ENCODE data around the gene TMEM92. TPM values are rescaled to one million over a fixed set of nuclear protein-coding genes. Genes with fewer than 3 reads are reported as not detected.

TMEM92 gene
- total and polyA plus RNA-seq, 7 donors, result 0.01 to 0.07 TPM; not detected in 5

DNA sequence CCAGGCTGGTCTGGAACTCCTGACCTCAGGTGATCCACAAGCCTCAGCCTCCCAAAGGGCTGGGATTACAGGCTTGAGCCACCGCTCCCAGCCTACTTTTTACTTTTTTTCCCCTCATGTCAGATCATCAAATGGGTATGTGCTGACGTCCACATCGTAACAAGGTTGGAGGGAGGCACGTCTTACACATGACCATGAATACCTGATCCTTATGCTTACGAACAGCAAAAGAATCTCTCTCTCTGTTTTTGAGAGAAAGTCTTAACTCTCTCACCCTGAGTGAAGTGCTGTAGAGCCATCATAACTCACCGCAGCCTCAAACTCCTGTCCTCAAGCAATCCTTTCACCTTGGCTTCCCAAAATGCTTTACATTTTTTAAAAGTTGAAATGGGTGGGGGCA lies 29.5 kb upstream of the TMEM92 start:
- no peaks in the 10 kb centered on the region for H3K4me1 ChIP-seq
- TF ChIP-seq, protein P1, sequence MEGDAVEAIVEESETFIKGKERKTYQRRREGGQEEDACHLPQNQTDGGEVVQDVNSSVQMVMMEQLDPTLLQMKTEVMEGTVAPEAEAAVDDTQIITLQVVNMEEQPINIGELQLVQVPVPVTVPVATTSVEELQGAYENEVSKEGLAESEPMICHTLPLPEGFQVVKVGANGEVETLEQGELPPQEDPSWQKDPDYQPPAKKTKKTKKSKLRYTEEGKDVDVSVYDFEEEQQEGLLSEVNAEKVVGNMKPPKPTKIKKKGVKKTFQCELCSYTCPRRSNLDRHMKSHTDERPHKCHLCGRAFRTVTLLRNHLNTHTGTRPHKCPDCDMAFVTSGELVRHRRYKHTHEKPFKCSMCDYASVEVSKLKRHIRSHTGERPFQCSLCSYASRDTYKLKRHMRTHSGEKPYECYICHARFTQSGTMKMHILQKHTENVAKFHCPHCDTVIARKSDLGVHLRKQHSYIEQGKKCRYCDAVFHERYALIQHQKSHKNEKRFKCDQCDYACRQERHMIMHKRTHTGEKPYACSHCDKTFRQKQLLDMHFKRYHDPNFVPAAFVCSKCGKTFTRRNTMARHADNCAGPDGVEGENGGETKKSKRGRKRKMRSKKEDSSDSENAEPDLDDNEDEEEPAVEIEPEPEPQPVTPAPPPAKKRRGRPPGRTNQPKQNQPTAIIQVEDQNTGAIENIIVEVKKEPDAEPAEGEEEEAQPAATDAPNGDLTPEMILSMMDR (IDR thresholded peaks at IDR 0.05), result no peak
- no peak for DNase-seq
- 80% methylated on average over 6 of the region's 6 CpGs for WGBS, 3 donors
- intact Hi-C loops (cut with DNase I), result no loop called here
- H3K4me3 ChIP-seq, result no peak overlapping the region
- H3K27me3 ChIP-seq (ENCODE audit: insufficient read depth in 3 of 3, low read length in 2 of 3), result peaks cover 0 to 15% (median 0%) of the 10 kb centered on the region in 3 donors
- no peaks in the 10 kb centered on the region for H3K36me3 ChIP-seq (ENCODE audit: insufficient read depth in 1 of 2, low read depth in 1 of 2)
- ATAC-seq, result no peak
- no peaks in the 10 kb centered on the region for H3K9me3 ChIP-seq
- no peak overlapping the region for H3K27ac ChIP-seq

DNA sequence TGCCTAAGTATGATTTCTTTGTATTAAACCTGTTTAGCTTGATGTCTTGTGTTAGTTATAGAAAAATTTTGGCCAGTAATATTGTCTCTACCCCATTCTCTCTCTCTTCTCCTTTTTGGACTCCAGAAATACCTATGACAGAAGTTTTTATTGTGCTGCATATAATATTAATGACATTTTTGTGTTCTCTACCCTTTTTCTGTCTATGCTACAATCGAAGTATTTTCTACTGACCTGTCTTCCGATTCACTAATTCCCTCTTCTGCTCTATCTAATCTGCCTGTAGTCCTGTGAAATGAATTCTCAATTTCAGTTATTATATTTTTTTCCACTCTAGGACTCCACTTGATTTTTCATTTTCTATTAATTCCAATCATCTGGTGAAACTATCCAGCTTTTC lies 26.0 kb upstream of the TMEM92 start:
- TF ChIP-seq, protein P1 (IDR thresholded peaks at IDR 0.05), result no peak
- Histone ChIP-seq H3K36me3 (ENCODE audit: insufficient read depth in 1 of 2, low read depth in 1 of 2) (no peaks in the 10 kb centered on the region), H3K27ac (no peak overlapping the region), H3K4me3 (no peak overlapping the region), H3K9me3 (no peaks in the 10 kb centered on the region), H3K27me3 (ENCODE audit: insufficient read depth in 3 of 3, low read length in 2 of 3) (peaks cover 0 to 17% (median 0%) of the 10 kb centered on the region in 3 donors), H3K4me1 (no peaks in the 10 kb centered on the region)
- intact Hi-C loops (cut with DNase I), result no loop called here
- DNase-seq (no peak), ATAC-seq (no peak)
- WGBS, 3 donors, result 72 to 99% (median 73%) methylated on average over 2 of the region's 2 CpGs

DNA sequence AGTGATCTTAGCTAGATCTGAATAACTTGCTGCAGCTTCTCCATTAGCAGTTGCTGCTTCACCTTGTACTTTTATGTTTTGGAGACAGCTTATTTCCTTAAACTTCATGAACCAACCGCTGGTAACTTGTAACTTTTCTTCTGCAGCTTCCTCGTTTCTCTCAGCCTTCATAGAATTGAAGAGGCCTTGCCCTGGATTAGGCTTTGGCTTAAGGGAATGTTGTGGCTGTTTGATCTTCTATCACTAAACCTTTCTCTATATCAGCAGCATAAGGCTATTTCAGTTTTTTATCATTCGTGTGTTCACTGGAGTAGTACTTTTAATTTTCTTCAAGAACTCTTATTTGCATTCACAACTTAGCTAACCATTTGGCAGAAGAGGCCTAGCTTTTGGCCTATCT lies 21.5 kb upstream of the TMEM92 start:
- ATAC-seq (no peak), DNase-seq (no peak)
- intact Hi-C loops (cut with DNase I), result no loop called here
- H3K4me3 ChIP-seq, result no peak overlapping the region
- WGBS, 3 donors, result 77 to 78% (median 78%) methylated on average over 3 of the region's 3 CpGs
- peaks cover 0 to 17% (median 0%) of the 10 kb centered on the region in 3 donors for H3K27me3 ChIP-seq (ENCODE audit: insufficient read depth in 3 of 3, low read length in 2 of 3)
- no peaks in the 10 kb centered on the region for H3K36me3 ChIP-seq (ENCODE audit: insufficient read depth in 1 of 2, low read depth in 1 of 2)
- no peak overlapping the region for H3K27ac ChIP-seq
- H3K9me3 ChIP-seq, result no peaks in the 10 kb centered on the region
- TF ChIP-seq, protein P1 (IDR thresholded peaks at IDR 0.05), result no peak
- no peaks in the 10 kb centered on the region for H3K4me1 ChIP-seq

DNA sequence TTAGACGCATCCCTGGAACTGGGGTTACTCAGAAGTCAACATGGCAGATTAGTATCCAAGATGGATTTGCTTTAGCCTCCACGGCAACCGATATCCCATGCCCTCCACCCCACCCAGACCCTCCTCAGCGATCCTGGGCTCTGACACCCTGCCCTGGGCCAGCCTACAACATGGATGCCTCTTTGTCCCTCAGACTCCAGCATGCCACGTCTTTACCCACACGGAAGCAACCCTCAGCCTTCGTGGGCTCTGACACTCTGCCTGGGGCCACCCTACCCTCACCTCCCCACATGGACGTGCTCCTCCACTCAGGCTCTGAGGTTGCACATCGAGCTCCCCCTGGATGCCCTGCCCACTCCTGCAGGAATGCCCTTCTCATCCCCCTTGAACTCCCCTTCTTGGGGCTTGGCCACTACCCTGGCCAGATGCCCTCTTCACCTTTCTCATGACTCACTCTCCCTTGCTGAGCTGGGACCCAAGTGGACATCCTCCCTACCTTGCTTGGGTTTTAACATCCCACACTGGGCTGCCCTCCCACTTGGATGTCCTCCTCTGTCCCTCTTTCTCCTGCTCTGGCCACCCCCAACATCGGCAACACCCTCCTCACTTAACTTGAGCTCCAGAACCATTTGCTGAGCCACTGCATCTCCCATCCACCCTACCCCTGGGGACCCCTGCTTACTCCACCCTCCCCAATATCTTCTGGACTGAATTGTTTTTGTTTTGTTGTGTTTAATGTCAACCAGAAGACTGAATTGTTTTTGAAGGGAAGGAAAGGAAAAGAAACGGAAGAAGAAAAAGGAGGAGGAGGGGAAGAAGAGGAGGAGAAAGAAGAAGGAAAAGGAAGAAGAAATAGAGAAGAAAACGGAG lies 18.3 kb upstream of the TMEM92 start:
- ATAC-seq (no peak), DNase-seq (no peak)
- no peak overlapping the region for H3K4me3 ChIP-seq
- H3K4me1 ChIP-seq, result no peaks in the 10 kb centered on the region
- no peak overlapping the region for H3K27ac ChIP-seq
- intact Hi-C loops (cut with DNase I), result no loop called here
- TF ChIP-seq, protein P1 (IDR thresholded peaks at IDR 0.05), result no peak
- H3K9me3 ChIP-seq, result no peaks in the 10 kb centered on the region
- 75 to 80% (median 78%) methylated on average over 12 of the region's 12 CpGs for WGBS, 3 donors
- peaks cover 0 to 4% (median 0%) of the 10 kb centered on the region in 3 donors for H3K27me3 ChIP-seq (ENCODE audit: insufficient read depth in 3 of 3, low read length in 2 of 3)
- H3K36me3 ChIP-seq (ENCODE audit: insufficient read depth in 1 of 2, low read depth in 1 of 2), result no peaks in the 10 kb centered on the region
